Kidney (tissue), 14 donors: ENCODE measurements around the gene CNIH3. TPM values are rescaled to one million over a fixed set of nuclear protein-coding genes. Genes with fewer than 3 reads are reported as not detected.

ENCODE experiments used
- DNase-seq, 5 donors: peaks; one replicate each; pipeline ENCODE4 v3.0.0-alpha.2; 2013 to 2020
- FAIRE-seq: peaks from 2 replicates; lab custom pipeline; 2012; peaks lifted over from hg19 to GRCh38; lab: Jason Lieb, UNC
- H3K27ac ChIP-seq, 2 donors: one replicate each; pipeline ENCODE4 v1.7.0; 2013; ENCODE audit warnings: low read depth in 2 of 2, low read length in 2 of 2, inconsistent platforms in 1 of 2
- H3K27me3 ChIP-seq: one replicate; pipeline ENCODE4 v1.7.1; 2013; ENCODE audit warnings: low read length, inconsistent platforms; ENCODE audit not compliant: control insufficient read depth, insufficient read depth
- H3K36me3 ChIP-seq, 3 donors: one replicate each; pipeline versions ENCODE4 v1.7.0 to v1.7.1; 2013; ENCODE audit warnings: low read length in 3 of 3, control low read depth in 1 of 3, inconsistent platforms in 1 of 3; ENCODE audit not compliant: insufficient read depth in 3 of 3, control insufficient read depth in 2 of 3
- H3K4me1 ChIP-seq, 3 donors: one replicate each; pipeline versions ENCODE4 v1.7.0 to v1.7.1; 2013; ENCODE audit warnings: low read length in 3 of 3, inconsistent platforms in 1 of 3, low read depth in 1 of 3; ENCODE audit not compliant: control insufficient read depth in 2 of 3, insufficient read depth in 2 of 3
- H3K4me3 ChIP-seq, 3 donors: one replicate each; pipeline versions ENCODE4 v1.7.0 to v1.8.1; 2013; ENCODE audit warnings: low read length in 3 of 3, control low read depth in 1 of 3, inconsistent platforms in 1 of 3
- H3K9ac ChIP-seq, 3 donors: one replicate each; pipeline versions ENCODE4 v1.7.0 to v1.7.1; 2013; ENCODE audit warnings: low read length in 3 of 3, control low read depth in 1 of 3, inconsistent platforms in 1 of 3
- H3K9me3 ChIP-seq, 3 donors: one replicate each; pipeline versions ENCODE4 v1.7.0 to v1.7.1; 2013; ENCODE audit warnings: low read length in 3 of 3, control low read depth in 1 of 3, inconsistent platforms in 1 of 3; ENCODE audit not compliant: control insufficient read depth in 2 of 3, insufficient read depth in 1 of 3
- intact Hi-C: fragments of 100-400 bp; cut with DNase I; formaldehyde crosslinking; loops from one replicate; pipeline ENCODE4 v1.11.1; 2022
- polyA plus RNA-seq: library from polyadenylated mRNA; stranded (reverse); fragments of 350-450 nt; fragmentation: Illumina TruSeq; extraction: RNeasy Lipid Tissue Mini Kit (QIAGEN cat#74804); gene quantifications from one replicate; pipeline ENCODE4 v1.2.3, GENCODE V29; 2014; ENCODE audit warnings: low read depth, low replicate concordance; ENCODE audit not compliant: insufficient read depth
- total RNA-seq: library from RNA; stranded (reverse); fragmentation: NEBNext Ultra II Directional; extraction: Animal tissue kit (Norgen Biotek cat#: 25700); gene quantifications from one replicate; pipeline ENCODE4 v1.2.1, GENCODE V29; 2021
- TF ChIP-seq, protein P1 (sequence below): IDR thresholded peaks from 3 replicates; pipeline ENCODE4 v1.5.1; 2012; ENCODE audit warnings: mild to moderate bottlenecking, moderate library complexity, borderline replicate concordance; ENCODE audit not compliant: insufficient read depth; ENCODE audit errors: extremely low read depth
- donor health status: control.
- donor health status: control.
- donor health status: control.
- donor health status: control.
- donor health status: control.
- donor health status: DM: yes; HTN: yes; CAD: no.
- donor health status: Normal renal cell carcinoma (clear cell type).

Gene CNIH3
- total and polyA plus RNA-seq, 2 donors from 2014 or later: 4.3 to 7.6 TPM

DNA sequence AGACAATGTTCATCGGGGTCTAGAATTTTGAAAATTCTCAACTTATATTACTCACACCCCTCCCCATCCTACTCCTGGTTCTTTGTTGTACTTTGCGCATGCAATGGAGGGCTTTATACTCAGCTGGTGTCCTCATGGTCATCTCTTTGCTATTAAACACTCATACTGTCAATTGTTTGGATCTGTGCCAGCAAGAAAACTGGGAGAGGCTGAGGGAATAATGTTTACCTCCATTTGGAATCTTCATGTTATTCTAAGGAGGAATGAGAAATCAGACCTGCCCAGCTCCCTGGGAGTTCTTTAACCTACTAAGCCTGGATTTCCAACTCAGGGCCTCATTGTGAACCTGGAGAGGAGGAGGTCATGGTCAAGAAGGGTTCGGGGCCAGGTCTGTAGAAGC is 169.5 kb downstream of the CNIH3 start:
- Histone ChIP-seq H3K9ac (no peak overlapping the region), H3K27me3 (no peaks in the 10 kb centered on the region), H3K36me3 (no peaks in the 10 kb centered on the region), H3K4me3 (no peak overlapping the region), H3K9me3 (no peaks in the 10 kb centered on the region), H3K27ac (no peak overlapping the region), H3K4me1 (no peaks in the 10 kb centered on the region)
- DNase-seq: no peak
- intact Hi-C loops: no loop called here
- no peak for FAIRE-seq
- TF ChIP-seq, protein P1, sequence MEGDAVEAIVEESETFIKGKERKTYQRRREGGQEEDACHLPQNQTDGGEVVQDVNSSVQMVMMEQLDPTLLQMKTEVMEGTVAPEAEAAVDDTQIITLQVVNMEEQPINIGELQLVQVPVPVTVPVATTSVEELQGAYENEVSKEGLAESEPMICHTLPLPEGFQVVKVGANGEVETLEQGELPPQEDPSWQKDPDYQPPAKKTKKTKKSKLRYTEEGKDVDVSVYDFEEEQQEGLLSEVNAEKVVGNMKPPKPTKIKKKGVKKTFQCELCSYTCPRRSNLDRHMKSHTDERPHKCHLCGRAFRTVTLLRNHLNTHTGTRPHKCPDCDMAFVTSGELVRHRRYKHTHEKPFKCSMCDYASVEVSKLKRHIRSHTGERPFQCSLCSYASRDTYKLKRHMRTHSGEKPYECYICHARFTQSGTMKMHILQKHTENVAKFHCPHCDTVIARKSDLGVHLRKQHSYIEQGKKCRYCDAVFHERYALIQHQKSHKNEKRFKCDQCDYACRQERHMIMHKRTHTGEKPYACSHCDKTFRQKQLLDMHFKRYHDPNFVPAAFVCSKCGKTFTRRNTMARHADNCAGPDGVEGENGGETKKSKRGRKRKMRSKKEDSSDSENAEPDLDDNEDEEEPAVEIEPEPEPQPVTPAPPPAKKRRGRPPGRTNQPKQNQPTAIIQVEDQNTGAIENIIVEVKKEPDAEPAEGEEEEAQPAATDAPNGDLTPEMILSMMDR: no peak

DNA sequence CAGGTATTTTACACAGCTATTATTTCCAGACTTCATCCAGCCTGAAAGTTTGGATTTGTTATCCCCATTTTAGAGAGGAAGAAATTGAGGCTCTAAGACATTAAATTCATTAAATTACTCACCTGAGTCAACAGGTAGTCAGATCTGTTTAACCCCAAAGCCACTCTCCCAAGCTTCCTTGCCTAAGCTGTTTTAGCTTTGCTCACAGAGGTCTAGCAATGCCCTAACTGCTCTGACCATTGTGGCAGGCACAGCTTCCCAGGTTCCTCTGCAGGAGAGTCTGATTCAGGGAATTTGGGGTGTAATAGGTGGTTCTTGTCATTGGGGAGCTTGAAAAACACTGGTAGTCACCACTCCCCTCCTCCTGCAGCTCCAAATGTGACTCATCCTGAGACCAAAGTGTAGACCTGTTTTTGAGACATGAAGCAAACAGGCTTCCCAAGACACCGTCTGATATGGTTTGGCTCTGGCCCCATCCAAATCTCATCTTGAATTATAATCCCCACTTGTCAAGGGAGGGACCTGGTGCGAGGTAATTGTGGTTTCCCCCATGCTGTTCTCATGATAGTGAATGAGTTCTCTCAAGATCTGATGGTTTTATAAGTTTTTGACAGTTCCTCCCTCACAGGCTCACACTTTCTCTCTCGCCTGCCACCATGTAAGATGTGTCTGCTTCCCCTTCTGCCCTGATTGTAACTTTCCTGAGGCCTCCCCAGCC is 170.6 kb downstream of the CNIH3 start:
- Histone ChIP-seq H3K9ac (no peak overlapping the region), H3K4me3 (no peak overlapping the region), H3K36me3 (no peaks in the 10 kb centered on the region), H3K27me3 (no peaks in the 10 kb centered on the region), H3K27ac (no peak overlapping the region), H3K9me3 (no peaks in the 10 kb centered on the region), H3K4me1 (no peaks in the 10 kb centered on the region)
- FAIRE-seq (no peak), DNase-seq (no peak)
- intact Hi-C loops: no loop called here
- TF ChIP-seq, protein P1: no peak

GRCh38 chr1:224789311-224789710 is 173.2 kb downstream of the CNIH3 start:
- DNase-seq (no peak), FAIRE-seq (no peak)
- no peak overlapping the region for H3K9ac ChIP-seq
- no peaks in the 10 kb centered on the region for H3K36me3 ChIP-seq
- TF ChIP-seq, protein P1: no peak
- no peak overlapping the region for H3K27ac ChIP-seq
- H3K4me1 ChIP-seq: no peaks in the 10 kb centered on the region
- H3K4me3 ChIP-seq: no peak overlapping the region
- H3K9me3 ChIP-seq: no peaks in the 10 kb centered on the region
- no peaks in the 10 kb centered on the region for H3K27me3 ChIP-seq
- intact Hi-C loops: no loop called here

Other genes starting within 250 kb of the CNIH3 start
- 77.5 TPM for gene WDR26, start 181.5 kb upstream of the CNIH3 start, total RNA-seq
- 23.9 TPM for gene WDR26, start 181.5 kb upstream of the CNIH3 start, polyA plus RNA-seq